GM18511 (cell line): Measurements from ENCODE around the gene RHOU.
"Not testable (repeated sequence)": the region's sequence is repeated elsewhere in the genome, so short reads cannot be mapped to it uniquely, and the experiment has no call there.

Experiments used
- ATAC-seq: cut with Tn5 transposase; IDR thresholded peaks from one replicate; pipeline ENCODE4 v1.9.1; 2021; ENCODE audit warnings: mild to moderate bottlenecking, moderate library complexity; ENCODE audit not compliant: unreplicated experiment

Gene RHOU

DNA sequence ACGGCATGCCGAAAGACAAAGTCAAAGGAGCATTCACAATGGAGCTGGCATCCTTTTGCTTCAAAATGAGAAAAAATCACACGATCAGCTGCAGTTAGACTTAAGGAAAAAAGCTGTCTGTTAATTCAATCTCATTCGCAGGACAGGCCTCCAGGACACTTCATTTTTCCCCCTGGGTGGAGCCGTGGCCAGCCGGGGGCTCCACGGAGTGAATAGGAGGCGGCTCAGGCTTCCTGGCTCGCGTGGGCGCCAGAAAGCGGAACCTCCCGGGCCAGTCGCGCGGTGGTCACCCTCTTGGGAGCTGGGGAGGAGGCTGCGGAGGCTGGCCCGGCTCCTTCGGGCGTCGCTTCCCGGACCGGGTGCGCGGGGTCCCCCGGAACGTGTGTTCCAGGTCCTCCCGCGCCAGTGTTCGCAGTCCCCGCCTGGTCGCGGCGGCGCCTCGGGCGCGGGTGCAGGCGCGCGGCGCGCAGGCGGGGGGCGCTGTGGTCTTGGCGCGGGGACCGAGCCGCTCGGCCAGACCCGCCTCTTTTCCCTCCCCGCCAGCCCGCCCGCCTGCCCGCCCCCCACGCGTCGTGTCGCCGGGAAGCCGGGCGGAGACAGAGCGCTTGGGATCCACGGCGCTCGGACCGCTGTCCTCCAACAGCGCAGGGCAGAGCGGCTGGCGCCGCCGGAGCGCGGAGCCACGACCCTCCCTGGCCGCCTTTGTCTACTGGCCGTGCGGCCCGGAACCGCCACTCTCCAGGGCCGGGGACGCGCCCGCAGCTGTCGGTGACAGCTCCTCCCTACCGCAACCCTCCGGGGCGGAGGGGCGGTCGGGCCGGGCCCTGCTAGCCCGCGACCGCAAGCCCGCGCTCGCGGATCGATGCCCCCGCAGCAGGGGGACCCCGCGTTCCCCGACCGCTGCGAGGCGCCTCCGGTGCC is at the start of gene RHOU:
TSS of gene RHOU (plus strand) at position 599 of the 921 bp plus-strand sequence. CDS start at position 863, 264 bp downstream.
- ATAC-seq = peak; percentile 77

DNA sequence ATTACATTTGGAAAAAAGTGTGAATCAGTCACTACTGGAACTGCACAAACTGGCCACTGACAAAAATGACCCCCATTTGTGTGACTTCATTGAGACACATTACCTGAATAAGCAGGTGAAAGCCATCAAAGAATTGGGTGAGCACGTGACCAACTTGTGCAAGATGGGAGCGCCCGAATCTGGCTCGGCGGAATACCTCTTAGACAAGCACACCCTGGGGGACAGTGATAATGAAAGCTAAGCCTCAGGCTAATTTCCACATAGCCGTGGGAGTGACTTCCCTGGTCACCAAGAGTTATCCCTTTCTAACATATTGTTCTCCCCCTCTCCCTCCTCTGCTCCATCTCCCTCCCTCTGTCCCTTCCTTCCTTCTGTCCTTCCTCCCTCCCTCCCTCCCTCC is 47.7 kb upstream of the RHOU start:
- ATAC-seq = no peak

DNA sequence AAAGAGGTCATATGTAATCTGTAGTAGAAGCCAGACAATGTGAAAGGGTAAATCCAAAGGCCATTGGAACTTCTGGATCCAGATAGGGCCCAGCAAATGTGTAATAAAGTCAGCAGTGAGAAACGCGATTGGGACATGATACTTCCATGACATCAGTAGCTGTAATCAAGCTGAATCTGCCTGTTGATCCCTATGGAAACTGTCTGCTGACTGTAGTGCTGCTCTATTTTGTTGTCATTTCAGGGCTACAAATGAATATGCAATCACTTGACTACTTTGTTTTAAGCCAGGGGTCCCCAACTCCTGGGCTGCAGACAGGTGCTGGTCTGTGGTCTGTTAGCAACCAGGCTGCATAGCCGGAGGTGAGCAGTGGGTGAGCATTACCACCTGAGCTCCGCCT is 46.0 kb upstream of the RHOU start:
- no peak for ATAC-seq

DNA sequence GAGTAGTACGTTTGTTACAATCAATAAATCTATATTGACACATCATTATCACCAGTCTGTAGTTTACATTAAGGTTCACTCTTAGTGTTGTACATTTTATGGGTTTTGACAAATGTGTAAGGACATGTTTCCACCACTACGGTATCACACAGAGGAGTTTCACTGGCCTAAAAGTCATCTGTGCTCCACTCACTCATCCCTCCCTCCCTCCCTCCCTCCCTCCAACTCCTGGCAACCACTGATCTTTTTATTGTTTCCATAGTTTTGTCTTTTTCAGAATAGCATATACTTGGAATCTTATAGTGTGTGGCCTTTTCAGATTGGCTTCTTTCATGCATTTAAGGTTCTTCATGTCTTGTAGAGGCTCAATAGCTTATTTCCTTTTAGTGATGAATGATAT is 44.1 kb upstream of the RHOU start:
- ATAC-seq = no peak

DNA sequence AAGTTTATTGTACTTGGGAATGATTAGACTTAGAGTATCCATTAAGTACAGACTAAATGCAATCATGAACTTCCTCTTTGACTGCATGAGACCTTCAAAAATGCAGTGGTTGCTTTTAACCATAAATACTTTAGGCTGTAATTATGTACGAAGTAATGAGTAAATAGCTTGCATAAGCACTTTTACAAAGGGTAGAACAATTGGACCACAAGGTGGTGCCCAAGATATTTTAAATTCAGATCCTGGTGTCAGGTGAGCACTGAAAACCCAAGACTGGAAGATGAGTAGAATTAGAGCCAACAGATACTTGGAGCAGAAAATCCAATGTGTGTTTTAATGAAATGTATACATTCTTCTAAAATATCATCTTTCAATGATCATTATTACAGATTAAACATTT is 43.4 kb upstream of the RHOU start:
- ATAC-seq = no peak

DNA sequence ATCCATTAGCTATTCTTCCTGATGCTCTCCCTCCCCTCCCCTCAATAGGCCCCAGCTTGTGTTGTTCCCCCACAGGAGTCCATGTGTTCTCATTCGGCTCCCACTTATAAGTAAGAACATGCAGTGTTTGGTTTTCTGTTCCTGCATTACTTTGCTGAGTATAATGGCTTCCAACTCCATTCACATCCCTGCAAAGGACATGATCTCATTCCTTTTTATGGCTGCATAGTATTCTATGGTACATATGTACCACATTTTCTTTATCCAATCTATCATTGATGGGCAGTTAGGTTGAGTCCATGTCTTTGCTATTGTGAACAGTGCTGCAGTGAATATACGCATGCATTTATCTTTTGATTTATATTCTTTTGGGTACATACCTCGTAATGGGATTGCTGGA is 40.8 kb upstream of the RHOU start:
- not testable (repeated sequence) for ATAC-seq

DNA sequence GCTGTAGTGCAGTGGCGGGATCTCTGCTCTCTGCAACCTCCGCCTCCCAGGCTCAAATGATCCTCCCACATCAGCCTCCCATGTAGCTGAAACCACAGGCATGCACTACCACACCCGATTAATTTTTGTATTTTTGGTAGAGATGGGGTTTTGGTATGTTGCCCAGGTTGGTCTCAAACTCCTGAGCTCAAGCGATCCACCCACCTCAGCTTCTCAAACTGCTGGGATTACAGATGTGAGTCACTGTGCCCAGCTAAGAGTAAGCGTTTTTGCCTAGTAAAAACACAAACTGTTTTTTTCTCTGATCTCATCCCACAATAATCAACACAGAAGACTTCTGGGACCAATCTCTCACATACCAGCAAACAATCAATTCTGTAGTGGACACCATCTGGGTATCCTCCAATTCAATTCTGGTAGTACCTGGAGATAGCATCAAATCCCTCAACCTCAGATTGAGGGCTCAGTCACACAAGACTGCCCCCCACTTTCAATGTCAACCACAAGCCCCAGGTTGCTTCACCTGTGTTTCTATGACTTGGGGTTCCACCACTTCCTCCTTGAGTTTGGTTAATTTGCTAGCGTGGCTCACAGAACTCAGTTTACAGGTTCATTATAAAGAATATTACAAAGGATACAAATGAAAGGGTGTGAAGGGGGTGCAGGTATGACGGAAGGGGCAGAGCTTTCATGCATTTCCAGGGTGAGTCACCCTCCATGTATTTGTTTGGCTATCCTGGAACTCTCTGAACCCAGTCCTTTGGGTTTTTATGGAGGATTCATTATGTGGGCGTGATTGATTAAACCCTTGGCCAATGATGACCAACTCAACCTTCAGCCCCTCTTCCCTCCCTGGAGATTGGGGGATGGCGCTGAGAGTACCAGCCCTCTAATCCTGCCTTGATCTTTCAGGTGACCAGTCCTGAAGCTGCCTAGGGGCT is 40.0 kb upstream of the RHOU start:
- no peak for ATAC-seq

DNA sequence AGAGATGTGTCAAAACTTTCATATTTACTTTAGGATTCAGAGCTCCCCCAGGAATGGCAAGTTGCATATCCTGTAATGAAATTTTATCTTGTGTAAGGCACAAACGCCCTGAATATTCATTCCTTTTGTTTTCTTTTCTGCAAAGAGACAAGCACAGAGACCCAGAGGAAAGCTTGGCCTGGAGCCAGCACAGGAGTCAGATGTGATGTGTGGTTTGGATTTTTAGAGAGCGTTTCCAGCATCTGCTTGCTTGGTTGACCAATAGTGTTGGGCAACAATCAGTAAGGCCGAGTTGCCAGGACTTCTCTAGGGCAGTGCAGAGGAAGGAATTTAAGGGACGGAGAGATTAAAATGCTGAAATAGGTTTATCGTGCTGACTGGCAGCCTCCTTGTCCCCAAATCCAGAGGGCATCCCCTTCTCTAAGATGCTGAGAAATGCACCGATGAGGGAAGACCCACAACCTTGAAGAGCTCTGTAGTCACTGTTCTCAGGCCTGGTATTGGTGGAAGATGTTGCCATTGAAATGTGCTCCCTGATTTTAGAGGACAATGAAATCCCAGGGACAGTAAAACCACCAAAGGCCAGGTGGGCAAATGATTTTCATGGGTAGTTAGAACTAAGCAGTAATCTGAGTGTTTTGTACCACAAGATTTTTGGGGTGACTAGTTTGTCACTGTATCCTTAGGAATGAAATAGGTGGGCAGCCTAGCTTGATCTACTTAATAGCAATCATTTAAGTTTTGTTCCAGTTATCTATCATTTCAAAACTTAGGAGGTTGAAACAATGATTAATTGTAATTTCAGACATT is 37.9 kb upstream of the RHOU start:
- no peak for ATAC-seq

DNA sequence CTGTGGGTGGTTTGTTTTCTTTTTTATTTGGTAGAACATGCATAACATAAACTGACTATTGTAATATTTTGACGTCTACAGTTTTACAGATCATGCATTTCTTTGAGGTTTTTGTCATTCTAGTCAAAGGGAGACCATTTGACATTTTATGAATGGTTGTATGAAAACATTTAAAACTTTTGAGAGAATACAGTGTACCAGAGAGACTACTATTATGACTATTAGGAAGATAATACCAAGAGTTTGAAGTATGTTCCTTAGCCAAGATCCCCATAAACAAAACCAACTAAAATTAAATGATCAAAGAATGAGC is 37.3 kb upstream of the RHOU start:
- no peak for ATAC-seq

DNA sequence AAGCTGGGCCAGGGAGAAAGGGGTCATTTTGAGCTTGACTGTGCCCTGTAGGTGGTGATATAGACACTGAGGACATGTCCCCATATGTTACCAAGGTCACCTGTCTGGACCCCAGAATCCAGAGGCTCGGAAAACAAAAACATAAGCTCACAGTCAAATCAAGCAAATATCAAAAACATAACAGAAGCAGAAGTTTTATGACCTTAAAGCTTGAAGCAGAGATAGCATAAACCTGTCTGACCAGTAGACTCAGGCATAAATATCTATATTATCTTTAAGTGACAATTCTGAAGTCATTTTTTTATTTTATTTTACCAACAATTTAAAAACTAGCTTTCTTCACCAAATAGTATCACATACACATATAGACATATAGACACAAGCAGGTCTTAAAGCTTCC is 32.8 kb upstream of the RHOU start:
- ATAC-seq = no peak

DNA sequence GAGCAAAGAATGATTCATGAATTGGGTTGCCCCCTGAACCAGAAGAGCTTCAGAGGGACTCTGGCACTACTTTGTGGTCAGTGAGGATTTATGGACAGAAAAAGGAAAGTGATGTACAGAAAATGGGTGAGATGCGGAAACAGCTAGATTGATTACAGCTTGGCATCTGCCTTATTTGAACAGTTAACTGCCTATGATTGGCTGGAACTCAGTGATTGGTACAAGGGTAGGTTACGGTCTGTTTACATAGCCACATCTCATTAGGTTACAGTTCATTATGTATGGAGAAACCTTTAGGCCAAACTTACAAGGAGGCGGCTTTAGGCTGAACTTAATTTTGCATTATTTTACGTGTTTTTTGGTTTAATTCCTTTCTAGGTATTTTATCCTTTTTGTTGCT is 29.0 kb upstream of the RHOU start:
- ATAC-seq = no peak

DNA sequence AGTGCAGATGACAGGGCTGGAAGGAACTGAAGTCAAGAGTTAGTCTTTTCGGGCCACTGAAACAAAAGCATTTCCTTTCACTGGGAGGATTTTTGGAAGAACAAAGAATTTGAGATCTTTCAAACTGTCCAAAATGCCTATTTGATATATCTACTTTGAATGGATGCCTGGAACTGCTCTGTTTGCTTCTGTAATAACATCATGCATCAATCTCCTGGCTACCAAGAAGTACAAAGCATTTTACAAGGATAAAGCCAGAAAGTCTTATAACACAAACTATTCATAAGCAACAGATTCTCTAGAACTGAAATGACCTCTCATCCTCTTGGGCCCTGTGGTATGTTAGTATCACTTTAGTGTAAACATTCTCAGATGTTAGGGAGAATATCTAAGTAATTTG is 18.2 kb upstream of the RHOU start:
- no peak for ATAC-seq

DNA sequence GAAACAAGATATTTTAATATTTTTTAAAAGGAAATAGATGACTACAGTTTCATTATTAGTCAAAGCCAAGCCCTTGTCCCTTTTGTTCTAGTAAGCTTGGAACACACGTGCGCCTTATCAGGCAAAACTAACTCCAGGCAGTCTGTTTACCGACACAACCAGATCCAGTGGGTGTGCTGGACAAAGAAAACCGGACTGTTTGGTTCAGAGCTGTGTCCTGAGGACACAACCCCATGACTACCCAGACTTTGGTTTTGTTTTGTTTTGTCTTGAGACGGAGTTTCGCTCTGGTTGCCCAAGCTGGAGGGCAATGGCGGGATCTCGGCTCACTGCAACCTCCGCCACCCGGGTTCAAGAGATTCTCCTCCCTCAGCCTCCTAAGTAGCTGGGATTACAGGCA is 13.9 kb upstream of the RHOU start:
- ATAC-seq = no peak

DNA sequence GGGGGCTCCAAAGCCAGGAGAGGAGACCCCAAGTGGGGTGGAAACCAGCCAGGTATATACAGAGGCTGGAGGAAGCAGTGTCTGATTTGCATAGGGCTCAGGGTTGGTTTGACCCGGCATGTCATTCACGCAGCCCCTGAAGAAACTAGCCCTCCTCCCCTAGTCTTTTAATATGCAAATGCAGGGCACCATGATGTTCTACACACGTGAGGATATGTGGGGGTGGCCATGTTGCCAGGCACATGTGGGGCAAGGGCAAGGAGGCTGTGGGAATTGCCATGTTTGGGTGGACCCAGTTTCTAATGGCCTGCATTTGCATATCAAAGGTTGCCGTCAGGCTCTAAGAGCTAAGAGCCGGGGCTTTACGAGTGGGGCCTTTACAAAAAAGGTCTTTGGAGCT is 12.0 kb upstream of the RHOU start:
- ATAC-seq = no peak

DNA sequence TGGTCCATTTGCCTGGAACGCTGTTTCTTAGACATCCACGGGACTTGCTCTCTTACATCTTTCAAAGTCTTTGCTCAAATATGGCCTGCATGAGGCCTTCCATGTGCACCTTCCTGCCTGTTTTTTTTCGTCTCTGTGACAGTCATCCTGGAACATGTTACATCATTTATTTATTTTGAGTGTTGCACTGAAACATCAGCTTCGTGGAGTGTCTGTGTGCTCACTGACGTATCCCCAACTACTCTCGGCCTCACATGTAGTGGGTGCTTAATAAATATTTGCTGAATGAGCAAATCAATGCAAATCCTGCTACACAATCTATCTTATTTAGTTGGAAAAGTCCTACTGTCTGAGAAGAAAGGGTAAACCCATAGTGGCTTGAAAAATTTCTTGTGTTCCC is 11.4 kb upstream of the RHOU start:
- ATAC-seq = no peak

DNA sequence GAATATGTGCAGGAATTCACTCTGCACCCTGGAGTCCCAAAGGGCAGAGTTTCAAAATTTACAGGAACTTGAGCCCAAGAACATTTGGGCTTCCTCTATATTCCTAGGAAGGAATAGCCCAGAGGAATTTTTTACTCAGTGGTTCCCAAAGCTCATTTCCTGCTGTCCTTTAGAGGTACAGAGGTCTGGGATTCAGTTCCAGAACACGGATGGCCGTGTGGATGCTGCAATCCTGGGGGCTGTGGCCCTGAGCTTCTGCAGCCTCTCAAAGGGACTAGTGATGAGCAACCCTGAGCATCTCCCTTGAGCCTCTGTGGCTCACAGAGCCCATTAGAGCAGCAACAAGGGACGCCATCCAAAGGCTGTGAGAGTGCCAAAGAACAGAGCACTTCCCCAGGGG is 10.1 kb upstream of the RHOU start:
- ATAC-seq = no peak

DNA sequence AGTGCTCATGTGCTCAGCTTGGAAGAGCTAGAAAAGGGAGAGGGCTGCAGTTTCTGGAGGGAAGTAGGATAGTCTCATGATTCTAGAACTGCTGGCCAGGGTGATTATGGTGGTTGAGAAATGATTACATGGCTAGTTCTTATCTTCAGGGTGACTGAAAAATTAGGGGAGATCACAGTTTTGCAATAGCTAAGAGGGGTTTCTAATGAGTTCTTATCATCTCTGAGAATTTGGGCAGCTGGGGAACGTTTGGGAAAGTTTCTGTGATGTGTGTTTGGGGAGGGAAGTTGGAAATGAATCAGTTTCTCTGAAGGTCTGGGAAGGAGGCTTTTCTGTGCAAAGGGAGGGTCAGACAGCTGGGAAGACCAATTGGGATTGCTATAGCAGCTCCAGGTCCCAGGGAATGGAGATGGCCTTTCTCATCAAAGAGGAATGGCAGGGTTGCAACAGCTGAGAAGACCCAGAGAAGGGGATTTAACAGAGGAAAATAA is 7.6 kb upstream of the RHOU start:
- ATAC-seq = no peak

DNA sequence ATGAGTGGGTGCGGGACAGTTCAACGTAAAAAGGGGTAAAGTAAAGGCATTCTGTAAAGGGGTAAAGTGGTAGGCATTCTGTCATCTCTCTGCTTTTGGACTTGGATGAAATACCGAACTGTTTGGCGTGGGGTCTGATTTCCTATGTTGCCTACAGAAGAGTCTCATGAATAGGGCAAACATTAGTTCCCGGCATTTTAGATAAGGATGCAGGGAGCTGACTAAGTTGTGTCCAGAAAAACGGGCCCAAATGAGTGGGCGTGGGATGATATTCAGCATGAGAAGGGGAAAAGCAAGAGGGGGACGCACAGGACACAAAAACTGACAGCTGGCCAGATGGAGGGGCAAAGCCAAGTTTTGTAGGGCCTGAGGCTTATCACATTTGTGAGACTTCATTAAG is 2.9 kb upstream of the RHOU start:
- no peak for ATAC-seq

DNA sequence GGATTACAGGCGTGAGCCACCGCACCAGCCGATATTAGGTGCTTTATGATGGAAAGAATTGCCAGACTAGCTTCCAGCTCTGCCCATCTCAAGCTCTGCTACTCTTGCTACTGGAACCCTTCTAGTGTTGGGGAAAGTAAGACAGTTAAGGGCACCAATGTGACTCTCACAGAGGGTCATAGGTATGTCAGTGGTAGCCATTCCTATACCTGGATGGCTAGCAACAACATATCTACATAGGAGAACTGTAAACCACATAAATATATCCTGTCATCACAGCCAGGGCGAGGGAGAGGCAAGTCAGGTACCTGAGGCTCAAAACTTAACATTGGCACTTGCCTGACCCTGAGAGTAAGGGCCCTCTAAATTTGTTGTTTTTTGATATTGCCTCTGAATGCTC is 1.7 kb upstream of the RHOU start:
- no peak for ATAC-seq

DNA sequence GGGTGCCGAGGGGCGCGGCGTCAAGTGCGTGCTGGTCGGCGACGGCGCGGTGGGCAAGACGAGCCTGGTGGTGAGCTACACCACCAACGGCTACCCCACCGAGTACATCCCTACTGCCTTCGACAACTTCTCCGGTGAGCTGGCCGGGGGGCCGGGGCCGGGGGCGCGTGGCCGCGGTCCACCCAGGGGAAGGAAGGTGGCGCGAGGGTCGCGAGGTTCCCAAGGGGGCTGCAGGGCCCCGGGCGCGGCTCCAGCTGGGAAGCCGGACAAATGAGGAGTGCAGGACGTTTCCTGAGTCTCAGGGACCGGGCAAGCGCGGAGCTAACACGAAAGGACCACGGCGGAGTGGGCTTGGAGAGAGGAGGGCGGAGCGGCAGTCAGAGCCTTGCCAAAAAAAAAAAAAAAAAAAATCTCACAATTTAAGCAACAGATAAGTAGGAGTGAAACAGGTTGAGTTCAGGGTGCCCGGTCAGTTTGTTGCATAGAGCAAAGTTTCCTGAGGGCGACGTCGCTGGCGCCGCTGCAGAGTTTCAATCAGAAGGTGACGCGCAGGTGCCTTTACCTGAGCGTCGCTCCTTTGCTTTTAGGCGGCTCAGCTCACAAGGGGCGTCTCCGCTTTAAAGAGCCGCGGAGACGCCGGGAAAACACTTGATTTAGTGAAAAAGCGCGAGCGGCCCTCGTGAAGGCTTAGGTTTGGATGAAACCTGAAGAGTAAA is 750 bp downstream of the RHOU start:
- ATAC-seq = peak; percentile 23
